Heart left ventricle (tissue), 16 donors: ENCODE data around the gene GAPDH. TPM values are rescaled to one million over a fixed set of nuclear protein-coding genes. Genes with fewer than 3 reads are reported as not detected.
"Not testable (repeated sequence)": the region's sequence is repeated elsewhere in the genome, so short reads cannot be mapped to it uniquely, and the experiment has no call there.

ENCODE experiments used
- ATAC-seq, 4 donors: fragments of 200-7000 bp; cut with Tn5 transposase; one replicate each; pipeline ENCODE4 v1.9.1; 2020 to 2022; ENCODE audit warnings: moderate library complexity in 4 of 4, mild to moderate bottlenecking in 3 of 4, moderate number of reproducible peaks in 1 of 4
- DNase-seq, 5 donors: peaks; one replicate each; pipeline ENCODE4 v3.0.0-alpha.2; 2020
- H3K27ac ChIP-seq, 12 donors: fragments of 200-600 bp; sonication (generic) in 4 of 12; one replicate each; pipeline versions ENCODE4 v1.5.0 to v1.8.0; 2016 to 2022; ENCODE audit warnings: mild to moderate bottlenecking in 2 of 12
- H3K27me3 ChIP-seq, 9 donors: fragments of 200-600 bp; sonication (generic) in 2 of 9; one replicate each; pipeline versions ENCODE4 v1.5.1 to v1.8.0; 2016 to 2022; ENCODE audit warnings: mild to moderate bottlenecking in 3 of 9
- H3K36me3 ChIP-seq, 9 donors: fragments of 200-600 bp; sonication (generic) in 2 of 9; one replicate each; pipeline versions ENCODE4 v1.5.0 to v1.8.0; 2018 to 2022; ENCODE audit warnings: mild to moderate bottlenecking in 2 of 9
- H3K4me1 ChIP-seq, 12 donors: fragments of 200-600 bp; sonication (generic) in 4 of 12; one replicate each; pipeline versions ENCODE4 v1.5.0 to v1.8.0; 2016 to 2022; ENCODE audit warnings: mild to moderate bottlenecking in 3 of 12
- H3K4me3 ChIP-seq, 12 donors: fragments of 200-600 bp; sonication (generic) in 4 of 12; one replicate each; pipeline versions ENCODE4 v1.5.0 to v1.8.0; 2017 to 2022; ENCODE audit warnings: mild to moderate bottlenecking in 9 of 12, moderate library complexity in 4 of 12
- H3K9me3 ChIP-seq, 12 donors: fragments of 200-600 bp; sonication (generic) in 4 of 12; one replicate each; pipeline versions ENCODE4 v1.5.0 to v1.8.0; 2016 to 2022; ENCODE audit warnings: mild to moderate bottlenecking in 1 of 12
- CTCF ChIP-seq, 12 donors: fragments of 200-600 bp; sonication (generic) in 4 of 12; IDR thresholded peaks; one replicate each; pipeline versions ENCODE4 v1.5.0 to v1.8.0; 2018 to 2022; ENCODE audit warnings: antibody characterized with exemption in 12 of 12, mild to moderate bottlenecking in 5 of 12
- POLR2A ChIP-seq, 2 donors: fragments of 450-650 bp; IDR thresholded peaks; one replicate each; pipeline ENCODE4 v1.6.1; 2017; ENCODE audit warnings: antibody characterized with exemption in 2 of 2, mild to moderate bottlenecking in 2 of 2, moderate library complexity in 2 of 2
- WGBS, 4 donors: extraction: QIAGEN DNeasy Blood & Tissue Kit in 2 of 4; methylation state at CpG; one replicate each; pipeline versions ENCODE4 v1.1.5 to v1.1.7; 2013 to 2018; 5-methylcytosine and 5-hydroxymethylcytosine counted together
- intact Hi-C, 10 donors: fragments of 100-400 bp; cut with DNase I; formaldehyde crosslinking; loops; one replicate each; pipeline versions ENCODE4 v1.11.1 to v1.14.2; 2022
- polyA plus RNA-seq, 2 donors: library from polyadenylated mRNA; stranded (reverse); fragments of 200-250 nt; gene quantifications; one replicate each; pipeline ENCODE4 v1.2.3, GENCODE V29; 2013
- total RNA-seq, 9 donors: library from RNA; depleted of rRNA in 2 of 9; stranded (reverse); fragments of >200 nt in 2 of 9; fragmentation: NEBNext Ultra II Directional in 3 of 9; extraction: Animal tissue kit (Norgen Biotek cat#: 25700) in 3 of 9; gene quantifications; one replicate each; pipeline versions ENCODE4 v1.1.0 to v1.2.4, GENCODE V29; 2016 to 2023
- donor health status: ischemic (EF 13 %, LVEDD 7.1; RV severe dilation, severe dysfunction).
- donor health status: healthy with polysubstance abuse.
- donor health status: DM: no; HTN: yes; CAD: no.
- donor health status: DM: no; HTN: no; CAD: no.
- donor health status: ischemic (EF 25% LVEDD 6.9; RV normal size, moderate dysfunction).
- donor health status: ischemic (EF 25% LVEDD 5.7; RV mildly dilated, moderate dysfunction).
- donor health status: healthy.
- donor health status: DM: yes; HTN: yes; CAD: no.
- donor health status: ischemic (EF 35%, LVEDD 5.7; RV mildly dilated, moderate dysfunction).
- donor health status: nonischemic (EF 11% LVEDD 7.7; RV severe dilation, severe dysfunction).
- donor health status: DM: yes; HTN: yes; CAD: no.
- donor health status: PGD.
- donor health status: ischemic (EF 29% LVEDD 5.4; RV normal size, mild dysfunction).
- donor health status: nonischemic (EF 23%, LVEDD 6.1; RV moderate dilation, normal function).

The GAPDH gene
- total and polyA plus RNA-seq, 11 donors: 3,379 to 7,430 (median 4,887) TPM

- WGBS, 4 donors: 1 to 2% (median 1%) methylated on average over 34 to 61 of the region's 61 CpGs
- Histone ChIP-seq H3K9me3 (no peaks in the 10 kb centered on the region), H3K4me3 (peak overlapping the region; percentile 87 to 98 (median 93)), H3K27ac (peak overlapping the region; percentile 53 to 96 (median 90)), H3K36me3 (peaks cover 0 to 32% (median 24%) of the 10 kb centered on the region in 9 donors), H3K27me3 (no peaks in the 10 kb centered on the region), H3K4me1 (peaks cover 6 to 67% (median 56%) of the 10 kb centered on the region in 12 donors)
- DNase-seq: peak in 1 of 5 donors; percentile 66
- TF ChIP-seq CTCF (IDR thresholded peaks at IDR 0.05) (no peak), POLR2A (IDR thresholded peaks at IDR 0.05) (no peak)
- intact Hi-C loops: loop anchor here in 4 of 10 donors (2.0 to 10.0 kb wide), 3 partner anchors 20 to 210 kb away; partner anchors contain the start of genes GAPDH (in 1 of the 4) and TNFRSF1A (in 1 of the 4)
- no peak for ATAC-seq
These were observed 20.8 kb downstream of the GAPDH start for GRCh38 chr12:6555018-6555691.

GRCh38 chr12:6556496-6556817 is 22.1 kb downstream of the GAPDH start:
- not testable (repeated sequence) for ATAC-seq, H3K27me3 ChIP-seq, DNase-seq, H3K9me3 ChIP-seq
- peaks cover 6 to 54% (median 43%) of the 10 kb centered on the region in 12 donors for H3K4me1 ChIP-seq
- H3K27ac ChIP-seq: peak overlapping the region; percentile 3 to 96 (median 88)
- H3K36me3 ChIP-seq: peaks cover 3 to 45% (median 36%) of the 10 kb centered on the region in 9 donors
- H3K4me3 ChIP-seq: peak overlapping the region in 11 of 12 donors; percentile 87 to 98 (median 93)
- 79 to 93% (median 87%) methylated on average over 7 of the region's 7 CpGs for WGBS, 4 donors
- intact Hi-C loops: loop anchor here in 3 of 10 donors (5.0 to 10.0 kb wide), 2 partner anchors 134 to 212 kb away; partner anchors contain the start of gene TNFRSF1A (in 1 of the 3)

- no peak for ATAC-seq
- 78 to 90% (median 86%) methylated on average over 4 of the region's 4 CpGs for WGBS, 4 donors
These were observed 22.5 kb downstream of the GAPDH start for GRCh38 chr12:6556857-6557256.

GRCh38 chr12:6558014-6558760 is 23.9 kb downstream of the GAPDH start:
- peak in 1 of 5 donors; percentile 33 for DNase-seq
- WGBS, 4 donors: 68 to 74% (median 72%) methylated on average over 14 of the region's 14 CpGs
- TF ChIP-seq CTCF (IDR thresholded peaks at IDR 0.05): peak; percentile 26 to 57 (median 46)
- not testable (repeated sequence) for H3K9me3 ChIP-seq, ATAC-seq, H3K4me3 ChIP-seq, H3K27me3 ChIP-seq
- intact Hi-C loops: loop anchor here in 3 of 10 donors (5.0 to 10.0 kb wide), 2 partner anchors 136 to 213 kb away; partner anchors contain the start of gene TNFRSF1A (in 1 of the 3)
- peaks cover 3 to 62% (median 53%) of the 10 kb centered on the region in 9 donors for H3K36me3 ChIP-seq
- H3K27ac ChIP-seq: peak overlapping the region in 3 of 12 donors; percentile 13 to 27 (median 18)
- H3K4me1 ChIP-seq: peaks cover 0 to 37% (median 26%) of the 10 kb centered on the region in 12 donors

More at GRCh38 chr12:6556857-6557256, 22.5 kb downstream of the GAPDH start:
- intact Hi-C loops: loop anchor here in 3 of 10 donors (5.0 to 10.0 kb wide), 2 partner anchors 135 to 212 kb away; partner anchors contain the start of gene TNFRSF1A (in 1 of the 3)
- Histone ChIP-seq H3K27ac (peak overlapping the region in 2 of 12 donors; percentile 62 to 89), H3K4me3 (peak overlapping the region in 1 of 12 donors; percentile 93), H3K9me3 (no peaks in the 10 kb centered on the region), H3K4me1 (peaks cover 3 to 50% (median 39%) of the 10 kb centered on the region in 12 donors), H3K36me3 (peaks cover 3 to 49% (median 40%) of the 10 kb centered on the region in 9 donors), H3K27me3 (no peaks in the 10 kb centered on the region)
- TF ChIP-seq CTCF (IDR thresholded peaks at IDR 0.05) (no peak), POLR2A (IDR thresholded peaks at IDR 0.05) (no peak)
- DNase-seq: peak in 1 of 5 donors; percentile 29
